ENCODE data around the gene TRAK1. TPM values are rescaled to one million over a fixed set of nuclear protein-coding genes. Genes with fewer than 3 reads are reported as not detected.
A peak's percentile ranks its signal among the peaks of the same experiment; 100 is the strongest.

TRAK1 gene
- total RNA-seq, 1 experiment from 2014 or later, result 41.0 TPM

- no peak for TF ChIP-seq AR (CRISPR knock-in tag; IDR thresholded peaks at IDR 0.05)
- TF ChIP-seq ZNF416 (CRISPR knock-in tag; IDR thresholded peaks at IDR 0.05), result no peak
- no peak for TF ChIP-seq ZNF425 (CRISPR knock-in tag; conservative IDR thresholded peaks at IDR 0.05)
- no peak for TF ChIP-seq ARID4B (CRISPR knock-in tag; IDR thresholded peaks at IDR 0.05; ENCODE audit: borderline replicate concordance)
Measured at GRCh38 chr3:42088803-42089530, 2.2 kb upstream of the TRAK1 start (continued).

- no peak for TF ChIP-seq JUN (CRISPR knock-in tag; IDR thresholded peaks at IDR 0.05)
- no peak overlapping the region for H3K4me3 Mint-ChIP-seq
- H3K27me3 Mint-ChIP-seq (ENCODE audit: low read depth), result no peaks in the 10 kb centered on the region
- peaks cover 11% of the 10 kb centered on the region for H3K9me3 Mint-ChIP-seq
- CTCF ChIA-PET, result interaction anchor here (1.0 to 1.5 kb wide), 2 partner anchors 94 kb away, joined by 4 to 6 read pairs; no protein-coding TSS in a partner anchor
- H3K36me3 Mint-ChIP-seq, result peaks cover 20% of the 10 kb centered on the region
- no peak for DNase-seq (ENCODE audit: low spot score)
- H3K27ac Mint-ChIP-seq, result peak overlapping the region; percentile 53; the same call in 1 of the 2 replicates
- peaks cover 36% of the 10 kb centered on the region for H3K4me1 Mint-ChIP-seq
- ATAC-seq, result no peak
- POLR2A ChIA-PET, result no interaction called here
Measured at GRCh38 chr3:42092006-42092405, 849 bp downstream of the TRAK1 start.

- Mint-ChIP-seq H3K27me3 (ENCODE audit: low read depth) (no peaks in the 10 kb centered on the region), H3K27ac (no peak overlapping the region), H3K9me3 (peaks cover 11% of the 10 kb centered on the region), H3K36me3 (peaks cover 20% of the 10 kb centered on the region), H3K4me1 (peaks cover 52% of the 10 kb centered on the region), H3K4me3 (no peak overlapping the region)
- no peak for TF ChIP-seq NR2C2 (CRISPR knock-in tag; IDR thresholded peaks at IDR 0.05)
- ChIA-PET POLR2A (interaction anchor here (0.9 kb wide), 1 partner anchor 79 kb away, joined by 3 read pairs; no protein-coding TSS in a partner anchor), CTCF (interaction anchor here (0.6 to 1.3 kb wide), 6 partner anchors 15 to 97 kb away, joined by 3 to 5 read pairs (median 4); no protein-coding TSS in a partner anchor)
- DNase-seq (ENCODE audit: low spot score), result no peak
- peak; percentile 23; the same call in 1 of the 2 replicates for ATAC-seq
Measured at GRCh38 chr3:42094128-42094527, 3.0 kb downstream of the TRAK1 start.

GRCh38 chr3:42094691-42095391 lies 3.7 kb downstream of the TRAK1 start:
- Mint-ChIP-seq H3K4me3 (no peak overlapping the region), H3K27ac (no peak overlapping the region), H3K36me3 (peaks cover 17% of the 10 kb centered on the region), H3K4me1 (peaks cover 59% of the 10 kb centered on the region), H3K27me3 (ENCODE audit: low read depth) (no peaks in the 10 kb centered on the region), H3K9me3 (peaks cover 11% of the 10 kb centered on the region)
- no peak for DNase-seq (ENCODE audit: low spot score)
- ATAC-seq, result no peak
- POLR2A ChIA-PET, result no interaction called here
- CTCF ChIA-PET, result interaction anchor here (0.6 to 1.3 kb wide), 3 partner anchors 40 to 97 kb away, joined by 3 to 5 read pairs (median 5); no protein-coding TSS in a partner anchor
- TF ChIP-seq FOXK1 (CRISPR knock-in tag; IDR thresholded peaks at IDR 0.05) (no peak), ELF4 (CRISPR knock-in tag; IDR thresholded peaks at IDR 0.05; ENCODE audit: low read depth) (no peak), ZNF121 (CRISPR knock-in tag; IDR thresholded peaks at IDR 0.05) (no peak), USF2 (CRISPR knock-in tag; IDR thresholded peaks at IDR 0.05) (no peak), FOXP4 (CRISPR knock-in tag; IDR thresholded peaks at IDR 0.05) (no peak), ZBTB43 (CRISPR knock-in tag; IDR thresholded peaks at IDR 0.05) (no peak), MAX (CRISPR knock-in tag; IDR thresholded peaks at IDR 0.05) (no peak)
